Loucy (cell line): Measurements from ENCODE around the gene THOP1.

Experiments used
- H2AFZ ChIP-seq: fragments of 200-600 bp; sonication (generic); 2 replicates; pipeline ENCODE4 v1.6.0; 2016; ENCODE audit warnings: antibody characterized with exemption, mild to moderate bottlenecking, low read length, moderate library complexity
- H3F3A ChIP-seq: fragments of 200-600 bp; 2 replicates; pipeline ENCODE4 v1.6.0; 2016; ENCODE audit warnings: antibody characterized with exemption, low read depth, mild to moderate bottlenecking
- H3K27me3 ChIP-seq: fragments of 200-600 bp; sonication (generic); 2 replicates; pipeline ENCODE4 v1.6.1; 2014; ENCODE audit warnings: low read length, mild to moderate bottlenecking; ENCODE audit not compliant: insufficient read depth, poor library complexity, severe bottlenecking
- H3K36me3 ChIP-seq: fragments of 200-600 bp; sonication (generic); 2 replicates; pipeline ENCODE4 v1.6.1; 2016; ENCODE audit warnings: low read length; ENCODE audit not compliant: insufficient read depth
- H3K4me1 ChIP-seq: fragments of 200-600 bp; sonication (generic); 2 replicates; pipeline ENCODE4 v1.5.1; 2014; ENCODE audit warnings: low read length, mild to moderate bottlenecking; ENCODE audit not compliant: insufficient read depth, poor library complexity, severe bottlenecking
- H3K4me2 ChIP-seq: fragments of 200-600 bp; sonication (generic); 2 replicates; pipeline ENCODE4 v1.6.0; 2014; ENCODE audit warnings: antibody characterized with exemption, low read length, low read depth, mild to moderate bottlenecking; ENCODE audit not compliant: poor library complexity, severe bottlenecking
- H3K4me3 ChIP-seq: fragments of 200-600 bp; sonication (generic); 2 replicates; pipeline ENCODE4 v1.5.1; 2014; ENCODE audit warnings: low read length, mild to moderate bottlenecking, mixed read lengths; ENCODE audit not compliant: poor library complexity, severe bottlenecking
- H3K79me2 ChIP-seq: fragments of 200-600 bp; sonication (generic); 2 replicates; pipeline ENCODE4 v1.6.1; 2014; ENCODE audit warnings: low read length; ENCODE audit not compliant: insufficient read depth
- H3K9ac ChIP-seq: fragments of 200-600 bp; sonication (generic); 2 replicates; pipeline ENCODE4 v1.6.0; 2014; ENCODE audit warnings: mild to moderate bottlenecking, low read depth, low read length, moderate library complexity; ENCODE audit not compliant: poor library complexity, severe bottlenecking
- H3K9me2 ChIP-seq: fragments of 200-600 bp; sonication (generic); replicated peaks from 2 replicates; pipeline ENCODE4 v1.6.1; 2016; ENCODE audit warnings: low read depth, low read length, mixed read lengths
- H3K9me3 ChIP-seq: fragments of 200-600 bp; sonication (generic); 2 replicates; pipeline ENCODE4 v1.6.1; 2014; ENCODE audit warnings: mild to moderate bottlenecking, antibody characterized with exemption, low read length, low read depth; ENCODE audit not compliant: insufficient read depth
- H4K20me1 ChIP-seq: fragments of 200-600 bp; sonication (generic); 2 replicates; pipeline ENCODE4 v1.6.0; 2014; ENCODE audit warnings: antibody characterized with exemption, low read length, mild to moderate bottlenecking; ENCODE audit not compliant: insufficient read depth, poor library complexity, severe bottlenecking
- EZH2phosphoT487 ChIP-seq: fragments of 200-600 bp; IDR thresholded peaks from 2 replicates; pipeline ENCODE4 v1.6.1; 2018; ENCODE audit warnings: antibody characterized with exemption, mild to moderate bottlenecking, moderate library complexity, borderline replicate concordance
- TF ChIP-seq, protein P1 (sequence below): fragments of 200-600 bp; sonication (generic); conservative IDR thresholded peaks from 2 replicates; pipeline ENCODE4 v1.5.1; 2014; ENCODE audit warnings: mild to moderate bottlenecking, antibody characterized with exemption, low read length

The THOP1 gene

DNA sequence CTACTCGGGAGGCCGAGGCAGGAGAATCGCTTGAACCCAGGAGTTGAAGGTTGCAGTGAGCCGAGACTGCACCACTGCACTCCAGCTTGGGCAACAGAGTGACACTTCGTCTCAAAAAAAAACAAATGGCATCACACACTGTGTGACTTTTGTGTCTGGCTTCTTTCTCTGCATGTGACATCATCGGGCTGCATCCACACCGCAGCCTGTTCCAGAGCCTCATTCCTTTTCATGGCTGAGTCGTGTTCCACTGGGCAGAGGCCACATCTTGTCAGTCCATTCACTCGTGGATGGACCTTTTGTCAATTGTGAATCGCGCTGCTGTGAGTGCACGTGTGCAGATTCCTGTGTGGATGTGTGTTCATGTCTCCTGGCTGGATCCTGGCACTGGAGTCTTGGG lies 8.3 kb downstream of the THOP1 start:
- TF ChIP-seq EZH2phosphoT487, result no peak
- TF ChIP-seq, protein P1, sequence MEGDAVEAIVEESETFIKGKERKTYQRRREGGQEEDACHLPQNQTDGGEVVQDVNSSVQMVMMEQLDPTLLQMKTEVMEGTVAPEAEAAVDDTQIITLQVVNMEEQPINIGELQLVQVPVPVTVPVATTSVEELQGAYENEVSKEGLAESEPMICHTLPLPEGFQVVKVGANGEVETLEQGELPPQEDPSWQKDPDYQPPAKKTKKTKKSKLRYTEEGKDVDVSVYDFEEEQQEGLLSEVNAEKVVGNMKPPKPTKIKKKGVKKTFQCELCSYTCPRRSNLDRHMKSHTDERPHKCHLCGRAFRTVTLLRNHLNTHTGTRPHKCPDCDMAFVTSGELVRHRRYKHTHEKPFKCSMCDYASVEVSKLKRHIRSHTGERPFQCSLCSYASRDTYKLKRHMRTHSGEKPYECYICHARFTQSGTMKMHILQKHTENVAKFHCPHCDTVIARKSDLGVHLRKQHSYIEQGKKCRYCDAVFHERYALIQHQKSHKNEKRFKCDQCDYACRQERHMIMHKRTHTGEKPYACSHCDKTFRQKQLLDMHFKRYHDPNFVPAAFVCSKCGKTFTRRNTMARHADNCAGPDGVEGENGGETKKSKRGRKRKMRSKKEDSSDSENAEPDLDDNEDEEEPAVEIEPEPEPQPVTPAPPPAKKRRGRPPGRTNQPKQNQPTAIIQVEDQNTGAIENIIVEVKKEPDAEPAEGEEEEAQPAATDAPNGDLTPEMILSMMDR, result no peak
- Histone ChIP-seq H3K4me2 (no peak overlapping the region), H2AFZ (no peak overlapping the region), H3F3A (no peaks in the 10 kb centered on the region), H3K4me1 (no peaks in the 10 kb centered on the region), H3K4me3 (no peak overlapping the region), H4K20me1 (no peaks in the 10 kb centered on the region), H3K9me2 (no peaks in the 10 kb centered on the region), H3K27me3 (no peaks in the 10 kb centered on the region), H3K79me2 (peaks cover 13% of the 10 kb centered on the region), H3K36me3 (peaks cover 11% of the 10 kb centered on the region; the same call in 1 of the 2 replicates), H3K9me3 (no peaks in the 10 kb centered on the region), H3K9ac (no peak overlapping the region)

- Histone ChIP-seq H3K27me3 (no peaks in the 10 kb centered on the region), H4K20me1 (no peaks in the 10 kb centered on the region), H3K36me3 (peaks cover 19% of the 10 kb centered on the region; the same call in 1 of the 2 replicates), H3F3A (no peaks in the 10 kb centered on the region), H2AFZ (no peak overlapping the region), H3K4me3 (no peak overlapping the region), H3K79me2 (no peaks in the 10 kb centered on the region), H3K4me1 (no peaks in the 10 kb centered on the region), H3K9ac (no peak overlapping the region), H3K4me2 (no peak overlapping the region), H3K9me3 (no peaks in the 10 kb centered on the region), H3K9me2 (no peaks in the 10 kb centered on the region)
- TF ChIP-seq, protein P1, result no peak
- TF ChIP-seq EZH2phosphoT487, result no peak
Measured at GRCh38 chr19:2795827-2796658, 10.7 kb downstream of the THOP1 start.

DNA sequence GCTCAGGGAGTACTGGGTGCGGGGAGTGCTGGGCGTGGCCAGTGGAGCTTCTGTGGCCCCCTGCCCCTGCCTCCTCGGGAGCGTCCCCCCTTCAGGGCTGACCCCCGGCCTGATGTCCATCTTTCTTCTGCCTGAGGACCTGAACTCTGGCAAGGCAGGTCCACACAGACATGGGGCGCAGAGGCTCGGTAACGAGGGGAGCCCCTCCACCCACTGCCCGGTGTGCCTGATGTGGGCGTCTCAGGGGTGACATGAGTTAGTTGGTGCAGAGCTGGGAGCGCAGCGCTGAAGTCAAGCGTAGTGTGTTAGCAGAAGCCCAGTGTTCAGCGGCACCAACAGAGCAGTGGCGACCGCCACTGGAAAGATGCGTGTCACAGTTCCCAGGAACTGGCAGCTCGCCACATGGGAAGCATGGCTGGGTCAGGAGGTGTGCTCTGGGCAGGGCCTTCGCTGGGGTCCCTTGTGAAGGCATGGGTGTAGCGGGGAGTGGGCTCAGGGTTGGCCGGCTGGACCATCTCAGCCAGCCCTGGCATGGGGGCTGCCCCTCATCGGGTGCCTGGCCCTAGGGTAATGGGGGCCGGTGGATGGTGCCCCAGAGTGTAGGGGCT lies 11.5 kb downstream of the THOP1 start:
- Histone ChIP-seq H4K20me1 (no peaks in the 10 kb centered on the region), H3K9me2 (no peaks in the 10 kb centered on the region), H2AFZ (no peak overlapping the region), H3K79me2 (no peaks in the 10 kb centered on the region), H3K4me3 (no peak overlapping the region), H3K4me2 (no peak overlapping the region), H3K27me3 (no peaks in the 10 kb centered on the region), H3K4me1 (no peaks in the 10 kb centered on the region), H3F3A (no peaks in the 10 kb centered on the region), H3K9me3 (no peaks in the 10 kb centered on the region), H3K36me3 (peaks cover 21% of the 10 kb centered on the region; the same call in 1 of the 2 replicates), H3K9ac (no peak overlapping the region)
- no peak for TF ChIP-seq EZH2phosphoT487
